Mucosa of rectum (tissue), 2 donors: ENCODE results near the gene STRBP.

Experiments used
- H3K27ac ChIP-seq, 2 donors: one replicate each; pipeline ENCODE4 v1.7.0; 2013; ENCODE audit warnings: inconsistent platforms in 2 of 2, low read depth in 2 of 2, low read length in 2 of 2
- H3K27me3 ChIP-seq, 2 donors: one replicate each; pipeline ENCODE4 v1.7.0; 2013; ENCODE audit warnings: low read length in 2 of 2; ENCODE audit not compliant: control insufficient read depth in 2 of 2, insufficient read depth in 2 of 2
- H3K36me3 ChIP-seq, 2 donors: one replicate each; pipeline ENCODE4 v1.7.0; 2013; ENCODE audit warnings: low read length in 2 of 2; ENCODE audit not compliant: control insufficient read depth in 2 of 2, insufficient read depth in 2 of 2
- H3K4me1 ChIP-seq, 2 donors: one replicate each; pipeline ENCODE4 v1.7.0; 2013; ENCODE audit warnings: low read length in 2 of 2, mild to moderate bottlenecking in 1 of 2; ENCODE audit not compliant: control insufficient read depth in 2 of 2, insufficient read depth in 2 of 2
- H3K4me3 ChIP-seq, 2 donors: one replicate each; pipeline ENCODE4 v1.7.0; 2013; ENCODE audit warnings: low read length in 2 of 2
- H3K9ac ChIP-seq, 2 donors: one replicate each; pipeline ENCODE4 v1.7.0; 2013; ENCODE audit warnings: low read length in 2 of 2, low read depth in 1 of 2, mild to moderate bottlenecking in 1 of 2
- H3K9me3 ChIP-seq, 2 donors: one replicate each; pipeline ENCODE4 v1.7.0; 2013; ENCODE audit warnings: low read length in 2 of 2; ENCODE audit not compliant: control insufficient read depth in 2 of 2
- donor health status: healthy.
- donor health status: Normal muscosa, but diverticular disease.

The STRBP gene

DNA sequence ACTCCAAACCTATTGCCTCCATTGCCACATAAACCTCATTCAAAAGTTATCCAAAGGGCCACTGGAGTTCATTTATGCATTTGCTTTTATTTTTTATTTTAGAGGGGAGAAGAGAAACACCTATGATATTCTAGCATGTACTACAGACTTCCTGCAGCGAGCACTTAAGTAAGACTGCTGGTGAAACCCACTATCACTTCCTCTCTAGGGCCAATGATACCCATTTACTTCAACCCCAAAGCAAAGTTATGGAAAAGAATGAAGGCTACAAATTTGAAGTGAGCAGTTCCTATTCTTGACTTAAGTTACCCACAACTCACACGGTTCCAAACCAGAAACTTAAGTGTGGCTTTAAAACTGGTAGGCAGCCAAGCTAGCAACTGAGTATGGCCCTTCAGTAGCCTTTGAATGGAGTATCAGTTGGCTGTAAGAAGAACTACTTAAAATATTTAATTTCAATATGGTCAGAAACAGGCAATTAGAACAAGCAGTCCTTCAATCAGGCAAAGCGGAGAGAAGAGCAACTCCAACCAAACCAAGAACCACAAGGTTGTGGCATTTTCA lies 140.8 kb downstream of the STRBP start:
- Histone ChIP-seq H3K4me3 (no peak overlapping the region), H3K36me3 (peaks cover 25 to 35% of the 10 kb centered on the region in 2 donors), H3K9ac (no peak overlapping the region), H3K4me1 (no peaks in the 10 kb centered on the region), H3K9me3 (no peaks in the 10 kb centered on the region), H3K27ac (no peak overlapping the region), H3K27me3 (no peaks in the 10 kb centered on the region)

DNA sequence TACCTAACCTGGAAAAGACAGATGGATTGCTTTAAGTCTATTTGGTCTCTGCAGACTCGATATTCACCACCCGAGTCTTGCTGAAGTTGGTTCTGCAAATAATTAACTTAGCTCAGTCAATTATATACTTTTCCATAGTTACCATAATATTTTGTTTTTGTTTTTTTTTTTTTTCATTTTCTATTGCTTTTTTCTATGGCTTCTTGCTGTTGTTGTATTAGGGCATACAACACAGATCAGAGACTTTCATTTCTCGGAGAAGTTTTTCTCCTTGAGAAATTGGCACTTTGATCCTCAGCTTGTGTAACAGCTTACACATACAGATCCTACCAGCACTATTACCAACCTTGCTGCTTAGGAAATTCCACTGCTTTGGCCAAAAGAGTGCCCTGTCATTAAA lies 146.9 kb downstream of the STRBP start:
- no peaks in the 10 kb centered on the region for H3K9me3 ChIP-seq
- no peaks in the 10 kb centered on the region for H3K27me3 ChIP-seq
- H3K27ac ChIP-seq: no peak overlapping the region
- H3K4me3 ChIP-seq: no peak overlapping the region
- H3K4me1 ChIP-seq: no peaks in the 10 kb centered on the region
- no peak overlapping the region for H3K9ac ChIP-seq
- peaks cover 0 to 3% of the 10 kb centered on the region in 2 donors for H3K36me3 ChIP-seq

DNA sequence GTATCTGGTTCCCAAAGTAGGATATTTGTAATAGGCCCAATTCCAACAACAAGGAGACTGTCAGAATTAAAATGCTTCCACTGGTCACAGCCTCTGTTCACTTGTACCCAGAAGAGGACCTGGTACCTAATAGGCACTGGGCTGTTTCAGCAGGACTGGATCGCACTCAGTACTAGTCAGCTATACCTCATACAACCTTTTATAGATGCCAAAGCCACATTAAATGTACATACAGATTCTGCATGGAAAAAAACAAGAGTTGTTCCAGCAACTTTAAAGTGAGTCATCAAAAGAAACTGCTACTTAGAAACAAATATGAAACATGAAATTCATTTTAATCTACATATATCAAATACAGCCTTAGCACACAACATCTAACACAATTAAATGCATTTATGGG lies 147.4 kb downstream of the STRBP start:
- Histone ChIP-seq H3K9me3 (no peaks in the 10 kb centered on the region), H3K27ac (no peak overlapping the region), H3K27me3 (no peaks in the 10 kb centered on the region), H3K4me1 (no peaks in the 10 kb centered on the region), H3K9ac (no peak overlapping the region), H3K36me3 (peaks cover 0 to 3% of the 10 kb centered on the region in 2 donors), H3K4me3 (no peak overlapping the region)

DNA sequence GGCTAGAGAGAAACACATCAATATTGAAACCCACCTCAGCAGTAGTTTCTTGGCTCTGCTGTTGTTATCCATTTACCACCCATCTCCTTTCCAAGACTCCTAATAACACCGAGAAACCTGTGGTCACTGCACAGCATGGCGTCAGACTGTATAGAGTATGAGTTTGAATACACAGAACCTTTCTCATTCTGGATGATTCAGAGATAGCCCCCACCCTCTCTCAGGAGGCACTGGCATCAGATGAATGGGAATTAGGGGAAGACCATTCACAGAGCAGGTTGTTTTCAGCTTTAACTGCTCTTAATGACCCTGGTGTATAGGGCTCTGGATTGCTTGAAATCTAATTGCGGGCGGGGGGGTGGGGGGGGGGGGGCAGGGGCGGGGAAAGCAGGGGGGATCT lies 148.3 kb downstream of the STRBP start:
- no peak overlapping the region for H3K27ac ChIP-seq
- no peak overlapping the region for H3K4me3 ChIP-seq
- no peak overlapping the region for H3K9ac ChIP-seq
- peaks cover 3 to 9% of the 10 kb centered on the region in 2 donors for H3K36me3 ChIP-seq
- H3K27me3 ChIP-seq: no peaks in the 10 kb centered on the region
- no peaks in the 10 kb centered on the region for H3K4me1 ChIP-seq
- H3K9me3 ChIP-seq: no peaks in the 10 kb centered on the region

DNA sequence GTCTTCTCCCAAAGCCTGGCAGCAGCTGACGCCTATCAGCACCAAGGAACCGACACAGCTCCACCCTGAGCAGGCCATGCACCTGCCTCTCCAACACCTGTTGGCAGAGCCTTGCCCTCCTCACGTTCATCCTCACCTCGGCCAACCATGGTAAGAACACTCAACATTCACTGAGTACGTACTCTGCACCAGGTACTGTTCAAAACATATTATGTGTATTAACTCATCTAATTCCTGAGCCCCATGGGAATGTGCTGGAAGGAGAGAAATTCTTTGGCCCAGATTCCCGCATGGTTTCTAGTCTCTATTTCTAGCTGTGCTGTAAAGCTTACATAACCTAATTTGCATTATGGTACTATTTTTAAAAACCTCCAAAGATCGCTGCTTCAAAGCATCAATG lies 148.8 kb downstream of the STRBP start:
- Histone ChIP-seq H3K9ac (no peak overlapping the region), H3K4me3 (no peak overlapping the region)

DNA sequence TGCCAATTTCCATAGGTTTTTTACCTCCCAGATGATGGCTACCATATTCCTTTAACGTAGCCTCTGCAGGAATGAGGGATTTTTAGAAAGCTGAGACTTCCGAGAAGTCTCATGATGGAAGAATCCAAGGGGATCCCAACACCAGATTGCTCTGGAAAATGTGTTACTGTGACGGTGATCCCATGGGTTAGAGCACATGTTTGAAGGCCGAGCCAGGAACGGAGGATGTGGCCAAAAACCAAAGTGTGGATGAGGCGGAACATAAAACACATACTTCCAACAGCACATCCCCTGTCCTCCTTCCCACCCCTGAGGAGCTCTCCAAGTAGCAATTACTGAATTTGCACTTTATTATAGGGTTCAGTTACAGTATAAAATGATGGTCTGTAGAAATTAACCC lies 152.3 kb downstream of the STRBP start:
- Histone ChIP-seq H3K4me3 (no peak overlapping the region), H3K4me1 (peaks cover 3 to 5% of the 10 kb centered on the region in 2 donors), H3K9me3 (no peaks in the 10 kb centered on the region), H3K9ac (no peak overlapping the region), H3K27ac (no peak overlapping the region), H3K27me3 (no peaks in the 10 kb centered on the region), H3K36me3 (peaks cover 3 to 9% of the 10 kb centered on the region in 2 donors)

More for the DNA sequence above, 148.8 kb downstream of the STRBP start:
- Histone ChIP-seq H3K27me3 (no peaks in the 10 kb centered on the region), H3K36me3 (peaks cover 3 to 9% of the 10 kb centered on the region in 2 donors), H3K4me1 (no peaks in the 10 kb centered on the region), H3K9me3 (no peaks in the 10 kb centered on the region), H3K27ac (no peak overlapping the region)

DNA sequence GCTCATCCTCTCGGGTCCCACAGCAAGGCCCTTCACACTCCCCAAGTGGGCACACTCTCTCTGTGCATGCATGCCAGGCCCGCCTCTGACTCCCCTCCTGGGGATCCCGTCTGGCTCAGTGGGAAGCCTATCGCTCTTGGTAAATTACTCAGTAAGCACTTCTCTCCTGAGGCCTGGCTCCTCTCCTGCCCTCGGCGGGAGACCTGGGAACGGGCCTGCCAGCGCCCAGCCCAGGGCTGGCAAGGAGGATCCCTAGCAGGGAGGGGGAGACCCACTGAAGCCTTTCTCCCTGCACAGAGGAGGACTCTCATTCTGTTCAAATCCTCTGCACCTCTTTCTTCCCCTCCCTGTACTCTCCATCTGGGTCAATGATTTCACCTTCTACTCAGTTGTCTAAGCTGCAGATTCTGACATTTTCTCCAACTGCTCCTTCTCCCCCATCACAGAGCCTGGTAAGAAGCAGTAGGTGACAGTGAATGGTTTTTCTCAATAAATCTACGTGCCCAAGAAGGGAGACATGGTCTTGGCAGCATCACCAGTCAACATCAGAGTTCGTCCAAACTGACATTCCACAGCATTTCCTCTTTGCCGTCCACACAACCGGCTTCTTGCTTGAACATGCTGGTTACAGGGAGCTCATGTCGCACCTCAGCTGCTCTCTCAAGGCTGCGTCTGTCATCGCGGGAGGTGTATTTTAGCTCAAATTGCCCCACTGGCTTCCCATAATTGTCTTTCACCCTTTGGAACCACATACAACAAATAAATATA lies 153.1 kb downstream of the STRBP start:
- Histone ChIP-seq H3K36me3 (peaks cover 6 to 11% of the 10 kb centered on the region in 2 donors), H3K9me3 (no peaks in the 10 kb centered on the region), H3K27me3 (no peaks in the 10 kb centered on the region), H3K4me3 (no peak overlapping the region), H3K9ac (no peak overlapping the region), H3K27ac (no peak overlapping the region), H3K4me1 (peaks cover 3 to 5% of the 10 kb centered on the region in 2 donors)

DNA sequence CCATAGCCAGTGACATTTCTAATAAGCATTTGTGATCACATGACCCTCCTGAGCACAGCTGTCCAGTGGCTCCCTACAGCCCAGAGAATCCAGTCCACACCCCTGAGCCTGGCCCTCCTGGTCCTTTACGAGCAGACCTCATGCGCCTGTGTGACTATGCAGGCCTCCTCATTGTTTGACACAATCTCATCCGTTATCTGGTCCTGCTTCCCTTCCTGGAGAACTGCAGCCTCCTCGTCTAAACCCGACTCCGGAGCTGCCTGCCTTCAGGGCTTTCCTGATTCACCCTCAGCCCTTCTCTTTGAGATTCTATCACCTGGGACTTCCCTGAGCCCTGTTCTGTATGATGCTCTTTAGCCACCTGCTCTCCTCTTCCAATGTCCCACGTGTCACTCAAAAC lies 155.2 kb downstream of the STRBP start:
- Histone ChIP-seq H3K27me3 (no peaks in the 10 kb centered on the region), H3K9me3 (no peaks in the 10 kb centered on the region), H3K27ac (no peak overlapping the region), H3K9ac (no peak overlapping the region), H3K4me1 (peaks cover 3 to 5% of the 10 kb centered on the region in 2 donors), H3K36me3 (peaks cover 16 to 24% of the 10 kb centered on the region in 2 donors), H3K4me3 (no peak overlapping the region)

DNA sequence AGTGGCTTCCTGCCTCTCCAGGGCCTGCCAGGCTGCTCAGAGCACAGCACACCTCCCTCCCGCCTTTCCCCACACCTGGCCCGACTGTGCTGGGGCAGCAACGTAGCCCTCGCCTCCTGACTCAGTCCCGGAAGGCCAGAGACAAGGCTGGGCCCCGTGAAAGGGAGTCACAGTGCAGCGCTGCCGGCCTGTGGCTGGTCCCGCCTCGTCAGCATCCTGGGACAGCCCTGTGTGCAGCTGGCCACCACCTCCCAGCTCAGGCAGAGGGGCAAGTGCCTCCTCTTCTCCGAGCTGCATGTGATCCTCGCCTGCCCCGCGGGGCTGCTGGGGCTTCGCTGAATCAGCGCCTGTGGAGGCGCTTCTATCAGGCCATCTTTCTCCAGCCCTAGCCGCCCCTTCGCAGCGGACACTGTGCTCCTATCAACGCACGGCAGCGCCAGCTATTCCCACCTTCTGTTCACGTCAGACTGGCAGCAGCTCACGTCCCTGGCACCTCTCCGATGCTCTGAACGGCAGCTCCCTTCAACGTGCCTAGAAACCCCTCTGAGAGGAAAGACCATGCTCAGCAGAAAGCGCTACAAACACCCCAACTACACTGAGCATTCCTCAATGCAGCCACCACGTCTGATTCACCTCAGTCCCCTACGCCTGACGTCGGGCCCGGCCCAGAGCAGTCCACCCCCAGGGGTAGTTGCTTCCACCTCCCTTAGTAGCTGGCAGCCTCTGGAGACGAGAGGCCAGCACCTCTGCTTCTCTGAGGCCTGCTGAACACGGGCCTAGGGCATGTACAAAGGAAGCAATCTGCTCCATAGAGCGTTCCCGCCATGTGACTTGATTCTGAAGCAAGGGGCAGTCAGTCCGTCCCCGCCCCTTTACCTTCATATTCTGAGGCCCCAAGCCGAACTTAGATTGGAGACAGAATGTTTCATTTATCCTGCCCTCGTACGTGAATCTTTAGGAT lies 156.1 kb downstream of the STRBP start:
- Histone ChIP-seq H3K36me3 (peaks cover 25 to 28% of the 10 kb centered on the region in 2 donors), H3K9me3 (no peaks in the 10 kb centered on the region), H3K9ac (no peak overlapping the region), H3K4me1 (peaks cover 3 to 5% of the 10 kb centered on the region in 2 donors), H3K27me3 (no peaks in the 10 kb centered on the region), H3K27ac (no peak overlapping the region), H3K4me3 (no peak overlapping the region)
